Myocyte (in vitro differentiated cells): Measurements from ENCODE around the gene TRRAP. TPM values are rescaled to one million over a fixed set of nuclear protein-coding genes. Genes with fewer than 3 reads are reported as not detected.
A peak's percentile ranks its signal among the peaks of the same experiment; 100 is the strongest.
"Not testable (repeated sequence)": the region's sequence is repeated elsewhere in the genome, so short reads cannot be mapped to it uniquely, and the experiment has no call there.

Experiments
- DNase-seq: peaks from one replicate; pipeline ENCODE4 v3.0.0-alpha.2; 2012; ENCODE audit warnings: low read depth
- microRNA-seq: library from miRNA; unstranded; fragments of <30 nt; microRNA quantifications from one replicate; pipeline ENCODE4, GENCODE V29; 2016
- total RNA-seq: library from RNA; depleted of rRNA; stranded (reverse); fragments of >200 nt; gene quantifications from 2 replicates; pipeline ENCODE4 v1.2.3, GENCODE V29; 2014

The TRRAP gene
- total RNA-seq, 1 donor from 2014 or later: 24.0 TPM

DNA sequence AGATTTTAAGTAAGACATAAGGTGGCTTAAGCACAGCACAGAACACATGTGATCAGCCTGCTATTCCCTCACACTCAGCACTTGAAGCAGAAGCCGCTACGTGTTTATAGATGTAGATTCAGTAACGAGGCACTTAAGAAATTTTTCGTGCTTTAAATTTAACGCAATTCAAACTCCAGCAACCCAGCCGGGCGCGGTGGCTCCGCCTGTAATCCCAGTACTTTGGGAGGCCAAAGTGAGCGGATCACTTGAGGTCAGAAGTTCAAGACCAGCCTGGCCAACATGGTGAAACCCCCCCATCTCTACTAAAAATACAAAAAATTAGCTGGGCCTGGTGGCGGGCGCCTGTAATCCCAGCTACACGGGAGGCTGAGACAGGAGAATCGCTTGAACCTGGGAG is 167.9 kb downstream of the TRRAP start:
- DNase-seq: not testable (repeated sequence)

DNA sequence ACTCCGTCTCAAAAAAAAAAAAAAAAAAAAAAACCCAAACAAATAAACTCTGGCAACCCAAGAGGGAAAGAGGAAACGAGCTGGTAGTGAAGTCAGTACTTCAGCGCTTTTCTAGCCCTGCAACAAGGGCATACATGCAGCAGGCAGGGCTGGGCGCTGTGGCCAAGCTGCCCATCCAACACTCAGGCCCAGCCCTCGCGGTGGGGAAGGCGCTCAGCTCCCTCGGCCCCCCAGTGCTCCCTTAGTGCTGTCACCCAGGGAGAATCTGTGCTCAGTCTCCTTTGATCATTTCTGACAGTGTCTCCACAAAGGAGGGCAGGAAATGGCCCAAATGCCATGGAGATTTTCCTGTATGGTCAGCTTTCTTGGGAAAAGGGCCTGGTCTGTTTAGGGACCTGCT is 168.4 kb downstream of the TRRAP start:
- no peak for DNase-seq

DNA sequence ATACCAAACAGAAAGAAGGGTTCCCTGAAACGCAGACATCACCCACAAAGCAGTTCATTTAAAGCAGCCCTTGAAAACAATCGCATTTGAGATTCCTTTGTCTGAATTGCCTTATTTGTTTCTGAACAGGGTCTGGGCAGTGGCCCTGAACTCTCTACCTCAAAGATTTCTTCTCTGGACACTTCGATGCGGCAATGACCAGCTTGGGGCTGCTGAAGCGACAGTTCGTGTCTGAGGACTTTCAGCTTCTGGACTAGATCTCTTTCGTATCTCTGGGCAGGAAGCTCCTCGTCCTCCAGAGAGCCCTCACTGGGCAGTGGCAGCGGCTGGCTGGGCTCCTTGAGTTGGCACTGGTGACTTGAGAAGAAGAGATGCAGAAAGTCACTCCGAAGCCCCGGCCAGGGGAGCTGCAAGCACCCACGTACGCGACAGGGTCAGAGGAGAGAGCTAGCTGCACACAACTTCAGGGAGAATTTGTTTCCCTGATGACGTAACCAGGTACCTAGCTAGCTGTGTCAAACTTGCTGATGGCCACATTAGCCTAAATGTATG is 169.3 kb downstream of the TRRAP start:
- DNase-seq: no peak

DNA sequence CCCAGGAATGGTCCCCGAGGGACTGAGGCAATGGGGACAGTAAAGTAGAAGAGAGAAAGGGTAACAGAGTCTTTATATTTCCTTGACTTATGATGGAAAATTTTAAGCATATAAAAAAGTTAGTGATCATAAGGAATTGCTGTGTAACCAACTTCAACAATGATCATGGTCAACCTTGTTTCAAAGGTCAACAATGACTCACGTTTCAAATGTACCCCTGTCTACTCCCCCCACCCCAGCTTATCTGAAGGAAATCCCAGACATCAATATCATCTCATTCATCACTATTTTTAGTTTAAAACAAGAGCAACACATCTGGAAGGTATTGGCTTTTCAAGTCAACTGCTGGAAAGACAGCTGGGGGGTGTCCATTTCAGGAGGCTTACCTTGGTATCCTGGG is 172.6 kb downstream of the TRRAP start:
- no peak for DNase-seq

DNA sequence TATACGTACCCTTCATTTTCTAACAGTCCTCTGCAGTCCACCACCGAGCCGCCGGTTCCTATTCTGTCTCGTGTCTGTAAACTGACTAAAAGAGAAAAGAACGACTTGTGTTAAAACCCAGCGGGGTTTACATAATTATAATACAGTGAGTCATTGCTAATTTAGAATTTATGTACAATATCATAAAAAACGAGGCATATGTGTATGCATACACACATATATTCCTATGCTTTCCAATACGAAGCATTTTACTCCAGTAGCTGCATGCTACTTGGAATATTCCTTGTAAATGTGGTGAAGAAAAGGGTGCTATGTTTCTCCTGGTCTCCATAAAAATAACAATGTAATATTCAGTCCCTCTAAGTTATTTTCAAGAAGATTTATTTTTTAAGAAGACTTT is 176.4 kb downstream of the TRRAP start:
- DNase-seq: no peak

DNA sequence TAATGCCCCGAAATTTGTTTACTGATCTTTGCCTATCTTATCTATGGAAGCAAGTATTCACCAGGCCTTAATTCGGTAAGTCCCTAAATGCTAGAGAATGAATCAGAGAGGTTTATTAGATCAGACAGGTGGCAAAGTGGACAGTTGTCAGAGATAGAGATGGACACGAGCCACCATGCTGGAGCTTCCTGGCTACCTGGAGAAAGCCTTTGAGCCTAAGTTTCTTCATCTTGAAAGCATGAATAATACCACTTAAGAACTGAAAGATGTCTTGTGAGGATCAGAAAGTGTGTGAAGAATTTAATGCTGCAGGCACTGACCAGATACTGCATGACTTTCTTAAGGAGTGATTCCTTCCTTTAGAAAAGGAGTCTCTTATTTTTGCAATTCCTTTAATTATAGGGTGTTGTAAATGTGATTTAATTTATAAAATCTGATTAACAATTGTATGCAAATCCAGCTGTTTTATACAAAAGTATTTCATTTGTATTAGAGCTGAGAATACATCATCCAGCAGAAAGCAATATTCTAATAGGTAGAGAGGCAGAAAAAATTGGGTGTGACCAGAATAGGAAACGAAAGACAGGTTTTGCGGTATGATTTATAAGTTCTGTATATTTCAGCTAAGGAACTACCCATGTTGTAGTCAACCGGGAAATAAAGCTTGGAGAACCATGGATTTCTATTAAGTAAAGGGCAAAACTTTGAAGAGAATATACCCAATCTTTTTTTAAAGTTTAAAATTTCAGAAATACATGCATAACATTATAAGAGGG is 182.9 kb downstream of the TRRAP start:
- peak; percentile 24 for DNase-seq

Small RNA genes within 50 kb of the gene (microRNA-seq; reads per million reads assigned to microRNA genes)
- 0.65 reads per million for gene MIR3609

Other genes starting within 250 kb of the TRRAP start
- 0.05 TPM in 1 of 2 replicates, not detected in the other for gene TMEM130, start 8.5 kb upstream of the TRRAP start, total RNA-seq